ENCODE data around the gene KIF5A. TPM values are rescaled to one million over a fixed set of nuclear protein-coding genes. Genes with fewer than 3 reads are reported as not detected.

Gene KIF5A
- total and polyA plus RNA-seq, 2 of the 13 experiments (the other 11 are each of a cell fraction or from before 2014, with no cell fraction given) = 1.6 to 11.9 TPM

DNA sequence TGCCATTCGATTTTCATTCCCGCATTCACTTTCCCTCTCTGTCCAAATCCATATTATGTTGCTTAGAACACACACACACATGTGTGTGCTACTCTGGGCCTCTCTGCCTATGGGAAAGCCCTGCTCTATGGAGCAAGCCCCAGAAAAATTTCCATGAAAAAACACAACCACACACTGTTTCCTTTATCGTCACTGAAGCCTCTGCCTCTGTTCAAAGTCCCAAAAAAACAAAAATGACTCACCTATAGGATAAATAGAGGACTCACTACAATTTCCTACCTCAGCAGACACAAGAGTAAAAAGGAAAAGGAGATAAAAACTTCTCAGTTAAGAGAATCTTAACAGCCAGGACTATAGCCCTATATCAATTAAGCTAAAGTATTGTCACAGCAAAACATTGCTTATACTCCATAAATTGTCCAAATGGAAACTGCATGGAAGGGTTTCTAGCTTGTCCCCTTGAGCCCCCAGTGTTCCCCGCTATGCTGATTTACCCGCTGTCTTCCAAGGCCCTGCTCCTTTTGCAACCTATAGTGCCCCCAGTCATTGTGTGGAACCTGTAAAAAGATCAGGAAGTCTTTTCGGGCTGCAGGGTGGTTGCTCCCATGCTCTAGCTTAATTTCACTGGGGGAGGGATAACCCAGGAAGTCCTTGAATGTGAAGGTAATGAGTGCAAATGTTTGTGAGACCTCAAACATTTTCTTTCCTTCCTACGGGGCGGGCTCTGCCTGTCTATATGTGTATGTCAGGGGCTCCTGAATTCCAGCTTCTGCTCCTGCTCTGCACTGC lies 30.0 kb downstream of the KIF5A start (continued):
- TF ChIP-seq, protein P1, sequence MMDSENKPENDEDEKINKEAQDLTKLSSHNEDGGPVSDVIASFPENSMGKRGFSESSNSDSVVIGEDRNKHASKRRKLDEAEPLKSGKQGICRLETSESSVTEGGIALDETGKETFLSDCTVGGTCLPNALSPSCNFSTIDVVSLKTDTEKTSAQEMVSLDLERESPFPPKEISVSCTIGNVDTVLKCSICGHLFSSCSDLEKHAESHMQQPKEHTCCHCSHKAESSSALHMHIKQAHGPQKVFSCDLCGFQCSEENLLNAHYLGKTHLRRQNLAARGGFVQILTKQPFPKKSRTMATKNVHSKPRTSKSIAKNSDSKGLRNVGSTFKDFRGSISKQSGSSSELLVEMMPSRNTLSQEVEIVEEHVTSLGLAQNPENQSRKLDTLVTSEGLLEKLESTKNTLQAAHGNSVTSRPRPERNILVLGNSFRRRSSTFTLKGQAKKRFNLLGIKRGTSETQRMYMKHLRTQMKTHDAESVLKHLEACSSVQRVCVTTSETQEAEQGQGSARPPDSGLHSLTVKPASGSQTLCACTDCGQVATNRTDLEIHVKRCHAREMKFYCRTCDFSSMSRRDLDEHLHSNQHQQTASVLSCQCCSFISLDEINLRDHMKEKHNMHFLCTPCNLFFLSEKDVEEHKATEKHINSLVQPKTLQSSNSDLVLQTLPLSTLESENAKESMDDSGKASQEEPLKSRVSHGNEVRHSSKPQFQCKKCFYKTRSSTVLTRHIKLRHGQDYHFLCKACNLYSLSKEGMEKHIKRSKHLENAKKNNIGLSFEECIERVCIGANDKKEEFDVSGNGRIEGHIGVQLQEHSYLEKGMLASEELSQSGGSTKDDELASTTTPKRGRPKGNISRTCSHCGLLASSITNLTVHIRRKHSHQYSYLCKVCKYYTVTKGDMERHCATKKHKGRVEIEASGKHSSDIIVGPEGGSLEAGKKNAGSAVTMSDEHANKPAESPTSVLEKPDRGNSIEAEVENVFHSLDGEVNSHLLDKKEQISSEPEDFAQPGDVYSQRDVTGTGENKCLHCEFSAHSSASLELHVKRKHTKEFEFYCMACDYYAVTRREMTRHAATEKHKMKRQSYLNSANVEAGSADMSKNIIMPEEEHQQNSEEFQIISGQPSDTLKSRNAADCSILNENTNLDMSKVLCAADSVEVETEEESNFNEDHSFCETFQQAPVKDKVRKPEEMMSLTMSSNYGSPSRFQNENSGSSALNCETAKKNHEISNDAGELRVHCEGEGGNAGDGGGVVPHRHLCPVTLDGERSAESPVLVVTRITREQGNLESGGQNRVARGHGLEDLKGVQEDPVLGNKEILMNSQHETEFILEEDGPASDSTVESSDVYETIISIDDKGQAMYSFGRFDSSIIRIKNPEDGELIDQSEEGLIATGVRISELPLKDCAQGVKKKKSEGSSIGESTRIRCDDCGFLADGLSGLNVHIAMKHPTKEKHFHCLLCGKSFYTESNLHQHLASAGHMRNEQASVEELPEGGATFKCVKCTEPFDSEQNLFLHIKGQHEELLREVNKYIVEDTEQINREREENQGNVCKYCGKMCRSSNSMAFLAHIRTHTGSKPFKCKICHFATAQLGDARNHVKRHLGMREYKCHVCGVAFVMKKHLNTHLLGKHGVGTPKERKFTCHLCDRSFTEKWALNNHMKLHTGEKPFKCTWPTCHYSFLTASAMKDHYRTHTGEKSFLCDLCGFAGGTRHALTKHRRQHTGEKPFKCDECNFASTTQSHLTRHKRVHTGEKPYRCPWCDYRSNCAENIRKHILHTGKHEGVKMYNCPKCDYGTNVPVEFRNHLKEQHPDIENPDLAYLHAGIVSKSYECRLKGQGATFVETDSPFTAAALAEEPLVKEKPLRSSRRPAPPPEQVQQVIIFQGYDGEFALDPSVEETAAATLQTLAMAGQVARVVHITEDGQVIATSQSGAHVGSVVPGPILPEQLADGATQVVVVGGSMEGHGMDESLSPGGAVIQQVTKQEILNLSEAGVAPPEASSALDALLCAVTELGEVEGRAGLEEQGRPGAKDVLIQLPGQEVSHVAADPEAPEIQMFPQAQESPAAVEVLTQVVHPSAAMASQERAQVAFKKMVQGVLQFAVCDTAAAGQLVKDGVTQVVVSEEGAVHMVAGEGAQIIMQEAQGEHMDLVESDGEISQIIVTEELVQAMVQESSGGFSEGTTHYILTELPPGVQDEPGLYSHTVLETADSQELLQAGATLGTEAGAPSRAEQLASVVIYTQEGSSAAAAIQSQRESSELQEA (CRISPR knock-in tag; IDR thresholded peaks at IDR 0.05; ENCODE audit: not compliant biosample characterization) = no peak
- TF ChIP-seq ZNF883 (CRISPR knock-in tag; IDR thresholded peaks at IDR 0.05; ENCODE audit: not compliant biosample characterization) (peak; percentile 17), ZNF264 (CRISPR knock-in tag; IDR thresholded peaks at IDR 0.05) (0 out of 2 replicates have a peak, but pooled peaks have one; percentile 14), FOSL2 (CRISPR knock-in tag; IDR thresholded peaks at IDR 0.05) (peak; percentile 91), HMG20A (CRISPR knock-in tag; IDR thresholded peaks at IDR 0.05; ENCODE audit: borderline replicate concordance) (peak; percentile 12; the same call in 1 of the 2 replicates), JUN (CRISPR knock-in tag; IDR thresholded peaks at IDR 0.05) (0 out of 2 replicates have a peak, but pooled peaks have one; percentile 63), SOX5 (CRISPR knock-in tag; IDR thresholded peaks at IDR 0.05; ENCODE audit: borderline replicate concordance) (peak; percentile 33; the same call in 1 of the 2 replicates), ZSCAN9 (CRISPR knock-in tag; IDR thresholded peaks at IDR 0.05; ENCODE audit: borderline replicate concordance) (0 out of 2 replicates have a peak, but pooled peaks have one; percentile 40)
- TF ChIP-seq, protein P2, sequence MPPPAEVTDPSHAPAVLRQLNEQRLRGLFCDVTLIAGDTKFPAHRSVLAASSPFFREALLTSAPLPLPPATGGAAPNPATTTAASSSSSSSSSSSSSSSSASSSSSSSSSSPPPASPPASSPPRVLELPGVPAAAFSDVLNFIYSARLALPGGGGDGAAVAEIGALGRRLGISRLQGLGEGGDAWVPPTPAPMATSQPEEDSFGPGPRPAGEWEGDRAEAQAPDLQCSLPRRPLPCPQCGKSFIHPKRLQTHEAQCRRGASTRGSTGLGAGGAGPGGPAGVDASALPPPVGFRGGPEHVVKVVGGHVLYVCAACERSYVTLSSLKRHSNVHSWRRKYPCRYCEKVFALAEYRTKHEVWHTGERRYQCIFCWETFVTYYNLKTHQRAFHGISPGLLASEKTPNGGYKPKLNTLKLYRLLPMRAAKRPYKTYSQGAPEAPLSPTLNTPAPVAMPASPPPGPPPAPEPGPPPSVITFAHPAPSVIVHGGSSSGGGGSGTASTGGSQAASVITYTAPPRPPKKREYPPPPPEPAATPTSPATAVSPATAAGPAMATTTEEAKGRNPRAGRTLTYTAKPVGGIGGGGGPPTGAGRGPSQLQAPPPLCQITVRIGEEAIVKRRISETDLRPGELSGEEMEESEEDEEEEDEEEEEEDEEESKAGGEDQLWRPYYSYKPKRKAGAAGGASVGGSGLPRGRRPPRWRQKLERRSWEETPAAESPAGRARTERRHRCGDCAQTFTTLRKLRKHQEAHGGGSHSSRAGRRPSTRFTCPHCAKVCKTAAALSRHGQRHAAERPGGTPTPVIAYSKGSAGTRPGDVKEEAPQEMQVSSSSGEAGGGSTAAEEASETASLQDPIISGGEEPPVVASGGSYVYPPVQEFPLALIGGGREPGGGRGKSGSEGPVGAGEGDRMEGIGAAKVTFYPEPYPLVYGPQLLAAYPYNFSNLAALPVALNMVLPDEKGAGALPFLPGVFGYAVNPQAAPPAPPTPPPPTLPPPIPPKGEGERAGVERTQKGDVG (CRISPR knock-in tag; IDR thresholded peaks at IDR 0.05; ENCODE audit: borderline replicate concordance) = no peak
- TF ChIP-seq, protein P3, sequence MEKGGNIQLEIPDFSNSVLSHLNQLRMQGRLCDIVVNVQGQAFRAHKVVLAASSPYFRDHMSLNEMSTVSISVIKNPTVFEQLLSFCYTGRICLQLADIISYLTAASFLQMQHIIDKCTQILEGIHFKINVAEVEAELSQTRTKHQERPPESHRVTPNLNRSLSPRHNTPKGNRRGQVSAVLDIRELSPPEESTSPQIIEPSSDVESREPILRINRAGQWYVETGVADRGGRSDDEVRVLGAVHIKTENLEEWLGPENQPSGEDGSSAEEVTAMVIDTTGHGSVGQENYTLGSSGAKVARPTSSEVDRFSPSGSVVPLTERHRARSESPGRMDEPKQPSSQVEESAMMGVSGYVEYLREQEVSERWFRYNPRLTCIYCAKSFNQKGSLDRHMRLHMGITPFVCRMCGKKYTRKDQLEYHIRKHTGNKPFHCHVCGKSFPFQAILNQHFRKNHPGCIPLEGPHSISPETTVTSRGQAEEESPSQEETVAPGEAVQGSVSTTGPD (CRISPR knock-in tag; IDR thresholded peaks at IDR 0.05) = no peak
- TF ChIP-seq, protein P4, sequence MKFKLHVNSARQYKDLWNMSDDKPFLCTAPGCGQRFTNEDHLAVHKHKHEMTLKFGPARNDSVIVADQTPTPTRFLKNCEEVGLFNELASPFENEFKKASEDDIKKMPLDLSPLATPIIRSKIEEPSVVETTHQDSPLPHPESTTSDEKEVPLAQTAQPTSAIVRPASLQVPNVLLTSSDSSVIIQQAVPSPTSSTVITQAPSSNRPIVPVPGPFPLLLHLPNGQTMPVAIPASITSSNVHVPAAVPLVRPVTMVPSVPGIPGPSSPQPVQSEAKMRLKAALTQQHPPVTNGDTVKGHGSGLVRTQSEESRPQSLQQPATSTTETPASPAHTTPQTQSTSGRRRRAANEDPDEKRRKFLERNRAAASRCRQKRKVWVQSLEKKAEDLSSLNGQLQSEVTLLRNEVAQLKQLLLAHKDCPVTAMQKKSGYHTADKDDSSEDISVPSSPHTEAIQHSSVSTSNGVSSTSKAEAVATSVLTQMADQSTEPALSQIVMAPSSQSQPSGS (CRISPR knock-in tag; IDR thresholded peaks at IDR 0.05) = peak; percentile 45
- TF ChIP-seq, protein P5, sequence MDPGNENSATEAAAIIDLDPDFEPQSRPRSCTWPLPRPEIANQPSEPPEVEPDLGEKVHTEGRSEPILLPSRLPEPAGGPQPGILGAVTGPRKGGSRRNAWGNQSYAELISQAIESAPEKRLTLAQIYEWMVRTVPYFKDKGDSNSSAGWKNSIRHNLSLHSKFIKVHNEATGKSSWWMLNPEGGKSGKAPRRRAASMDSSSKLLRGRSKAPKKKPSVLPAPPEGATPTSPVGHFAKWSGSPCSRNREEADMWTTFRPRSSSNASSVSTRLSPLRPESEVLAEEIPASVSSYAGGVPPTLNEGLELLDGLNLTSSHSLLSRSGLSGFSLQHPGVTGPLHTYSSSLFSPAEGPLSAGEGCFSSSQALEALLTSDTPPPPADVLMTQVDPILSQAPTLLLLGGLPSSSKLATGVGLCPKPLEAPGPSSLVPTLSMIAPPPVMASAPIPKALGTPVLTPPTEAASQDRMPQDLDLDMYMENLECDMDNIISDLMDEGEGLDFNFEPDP (CRISPR knock-in tag; conservative IDR thresholded peaks at IDR 0.05) = no peak
